Mucosa of rectum (tissue), 2 donors: ENCODE measurements around the gene HIVEP2.

Experiments used
- H3K27ac ChIP-seq, 2 donors: one replicate each; pipeline ENCODE4 v1.7.0; 2013; ENCODE audit warnings: inconsistent platforms in 2 of 2, low read depth in 2 of 2, low read length in 2 of 2
- H3K27me3 ChIP-seq, 2 donors: one replicate each; pipeline ENCODE4 v1.7.0; 2013; ENCODE audit warnings: low read length in 2 of 2; ENCODE audit not compliant: control insufficient read depth in 2 of 2, insufficient read depth in 2 of 2
- H3K36me3 ChIP-seq, 2 donors: one replicate each; pipeline ENCODE4 v1.7.0; 2013; ENCODE audit warnings: low read length in 2 of 2; ENCODE audit not compliant: control insufficient read depth in 2 of 2, insufficient read depth in 2 of 2
- H3K4me1 ChIP-seq, 2 donors: one replicate each; pipeline ENCODE4 v1.7.0; 2013; ENCODE audit warnings: low read length in 2 of 2, mild to moderate bottlenecking in 1 of 2; ENCODE audit not compliant: control insufficient read depth in 2 of 2, insufficient read depth in 2 of 2
- H3K4me3 ChIP-seq, 2 donors: one replicate each; pipeline ENCODE4 v1.7.0; 2013; ENCODE audit warnings: low read length in 2 of 2
- H3K9ac ChIP-seq, 2 donors: one replicate each; pipeline ENCODE4 v1.7.0; 2013; ENCODE audit warnings: low read length in 2 of 2, low read depth in 1 of 2, mild to moderate bottlenecking in 1 of 2
- H3K9me3 ChIP-seq, 2 donors: one replicate each; pipeline ENCODE4 v1.7.0; 2013; ENCODE audit warnings: low read length in 2 of 2; ENCODE audit not compliant: control insufficient read depth in 2 of 2
- donor health status: healthy.
- donor health status: Normal muscosa, but diverticular disease.

The HIVEP2 gene

GRCh38 chr6:142811923-142812322, 133.1 kb downstream of the HIVEP2 start:
- H3K27ac ChIP-seq = no peak overlapping the region
- H3K27me3 ChIP-seq = no peaks in the 10 kb centered on the region
- no peaks in the 10 kb centered on the region for H3K9me3 ChIP-seq

DNA sequence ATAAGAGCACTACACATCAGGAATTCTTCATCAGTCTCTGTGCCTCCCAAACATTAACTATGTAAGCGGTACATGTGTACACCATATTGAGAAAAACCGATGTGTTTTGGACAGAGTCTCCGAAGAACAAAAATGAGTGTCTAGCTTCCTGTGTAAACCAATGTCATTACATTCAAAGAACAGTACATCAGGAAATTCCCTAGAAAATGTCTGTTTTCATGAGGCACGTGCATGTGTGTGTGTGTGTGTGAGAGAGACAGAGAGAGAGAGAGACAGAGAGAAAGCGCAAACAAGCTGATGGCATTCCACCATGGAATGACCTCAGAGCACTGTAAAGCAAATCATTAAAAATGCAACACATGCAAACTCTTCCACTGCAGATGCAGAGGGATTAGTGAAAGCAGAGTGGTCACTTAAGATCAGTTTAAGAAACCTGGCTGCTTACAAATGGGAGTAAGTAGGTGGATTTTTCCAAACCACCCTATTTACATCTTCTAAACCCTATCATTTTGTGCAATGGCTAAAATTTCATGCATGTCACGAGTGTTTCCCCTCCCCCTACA, 133.9 kb downstream of the HIVEP2 start:
- H3K9me3 ChIP-seq = no peaks in the 10 kb centered on the region
- no peak overlapping the region for H3K9ac ChIP-seq
- no peaks in the 10 kb centered on the region for H3K27me3 ChIP-seq
- H3K36me3 ChIP-seq = no peaks in the 10 kb centered on the region
- H3K4me3 ChIP-seq = no peak overlapping the region
- no peaks in the 10 kb centered on the region for H3K4me1 ChIP-seq
- H3K27ac ChIP-seq = no peak overlapping the region

More at GRCh38 chr6:142811923-142812322, 133.1 kb downstream of the HIVEP2 start:
- no peaks in the 10 kb centered on the region for H3K4me1 ChIP-seq
- no peak overlapping the region for H3K9ac ChIP-seq
- H3K36me3 ChIP-seq = no peaks in the 10 kb centered on the region
- H3K4me3 ChIP-seq = no peak overlapping the region

- H3K27me3 ChIP-seq = no peaks in the 10 kb centered on the region
- H3K9me3 ChIP-seq = no peaks in the 10 kb centered on the region
- no peak overlapping the region for H3K27ac ChIP-seq
- no peak overlapping the region for H3K9ac ChIP-seq
- no peaks in the 10 kb centered on the region for H3K4me1 ChIP-seq
- H3K36me3 ChIP-seq = no peaks in the 10 kb centered on the region
- H3K4me3 ChIP-seq = no peak overlapping the region
These were observed 135.0 kb downstream of the HIVEP2 start for GRCh38 chr6:142809947-142810346.

- no peaks in the 10 kb centered on the region for H3K4me1 ChIP-seq
- H3K9ac ChIP-seq = no peak overlapping the region
These were observed 136.4 kb downstream of the HIVEP2 start for GRCh38 chr6:142808405-142809061.

DNA sequence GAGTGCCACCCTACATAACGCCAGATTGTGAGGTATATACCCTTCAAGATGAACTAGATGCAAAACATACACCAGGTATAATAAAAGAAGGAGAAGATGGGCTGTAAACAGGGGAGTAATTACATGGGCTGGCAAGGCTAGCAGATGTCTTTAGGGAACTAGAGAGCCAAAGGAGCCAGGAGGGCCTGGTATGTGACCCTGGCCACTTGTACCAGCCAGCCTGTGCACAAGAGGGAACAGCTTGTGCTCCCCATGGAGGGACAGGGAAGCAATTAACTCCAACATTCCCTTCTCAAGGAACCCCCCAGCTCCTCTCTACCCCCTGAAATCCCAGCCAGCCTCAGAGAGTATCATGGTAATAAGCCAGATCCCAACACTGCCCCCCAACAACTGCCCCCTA, 139.9 kb downstream of the HIVEP2 start:
- Histone ChIP-seq H3K27ac (no peak overlapping the region), H3K4me3 (no peak overlapping the region), H3K27me3 (no peaks in the 10 kb centered on the region), H3K36me3 (no peaks in the 10 kb centered on the region), H3K9me3 (no peaks in the 10 kb centered on the region), H3K9ac (no peak overlapping the region), H3K4me1 (no peaks in the 10 kb centered on the region)

More at GRCh38 chr6:142808405-142809061, 136.4 kb downstream of the HIVEP2 start:
- H3K9me3 ChIP-seq = no peaks in the 10 kb centered on the region
- H3K27me3 ChIP-seq = no peaks in the 10 kb centered on the region
- no peaks in the 10 kb centered on the region for H3K36me3 ChIP-seq
- H3K4me3 ChIP-seq = no peak overlapping the region
- no peak overlapping the region for H3K27ac ChIP-seq

GRCh38 chr6:142804490-142804889, 140.5 kb downstream of the HIVEP2 start:
- Histone ChIP-seq H3K27ac (no peak overlapping the region), H3K9me3 (no peaks in the 10 kb centered on the region), H3K36me3 (no peaks in the 10 kb centered on the region), H3K4me3 (no peak overlapping the region), H3K9ac (no peak overlapping the region), H3K4me1 (no peaks in the 10 kb centered on the region), H3K27me3 (no peaks in the 10 kb centered on the region)

GRCh38 chr6:142803495-142804058, 141.4 kb downstream of the HIVEP2 start:
- no peaks in the 10 kb centered on the region for H3K4me1 ChIP-seq
- H3K4me3 ChIP-seq = no peak overlapping the region
- no peaks in the 10 kb centered on the region for H3K9me3 ChIP-seq
- H3K27me3 ChIP-seq = no peaks in the 10 kb centered on the region
- no peak overlapping the region for H3K27ac ChIP-seq
- H3K36me3 ChIP-seq = no peaks in the 10 kb centered on the region
- H3K9ac ChIP-seq = no peak overlapping the region

DNA sequence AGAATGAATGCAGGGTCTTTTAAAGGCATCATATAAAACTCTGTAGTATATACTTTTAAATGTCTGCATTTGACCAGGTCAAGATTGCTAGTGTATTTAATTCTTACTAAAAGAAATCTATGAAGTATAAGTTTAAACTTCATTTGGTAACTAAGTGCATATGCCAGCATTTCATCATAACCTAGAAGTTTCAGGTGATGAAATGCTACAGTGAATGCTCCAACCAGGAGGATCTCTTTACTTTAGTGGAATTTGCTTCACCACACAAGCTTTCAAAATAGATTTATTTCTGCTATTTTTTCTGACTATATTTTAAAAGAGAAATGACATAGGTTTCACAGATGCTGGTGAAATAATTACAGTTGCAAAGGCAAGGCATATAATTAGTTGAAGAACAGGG, 141.9 kb downstream of the HIVEP2 start:
- no peaks in the 10 kb centered on the region for H3K4me1 ChIP-seq
- H3K9me3 ChIP-seq = no peaks in the 10 kb centered on the region
- H3K9ac ChIP-seq = no peak overlapping the region

DNA sequence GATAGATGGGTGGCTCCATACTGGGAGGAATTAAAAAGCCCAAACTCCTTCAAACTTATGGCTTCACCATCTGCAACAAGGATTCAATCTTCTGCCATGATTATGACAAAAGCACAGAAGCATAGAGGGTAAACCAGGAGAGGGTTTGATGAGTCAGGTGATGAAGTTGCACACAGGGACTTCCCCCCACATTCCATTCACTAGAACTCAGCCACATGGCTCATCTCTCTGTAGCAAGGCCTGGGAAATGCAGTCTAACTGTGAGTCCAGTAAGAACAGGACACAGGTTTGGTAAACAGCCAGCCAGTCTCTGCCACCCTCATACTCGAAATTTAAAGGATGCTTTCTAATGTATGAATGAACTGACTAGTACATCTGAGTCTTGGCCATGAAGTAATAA, 142.9 kb downstream of the HIVEP2 start:
- H3K4me3 ChIP-seq = no peak overlapping the region

More for the DNA sequence above, 141.9 kb downstream of the HIVEP2 start:
- Histone ChIP-seq H3K36me3 (no peaks in the 10 kb centered on the region), H3K27ac (no peak overlapping the region), H3K4me3 (no peak overlapping the region), H3K27me3 (no peaks in the 10 kb centered on the region)

DNA sequence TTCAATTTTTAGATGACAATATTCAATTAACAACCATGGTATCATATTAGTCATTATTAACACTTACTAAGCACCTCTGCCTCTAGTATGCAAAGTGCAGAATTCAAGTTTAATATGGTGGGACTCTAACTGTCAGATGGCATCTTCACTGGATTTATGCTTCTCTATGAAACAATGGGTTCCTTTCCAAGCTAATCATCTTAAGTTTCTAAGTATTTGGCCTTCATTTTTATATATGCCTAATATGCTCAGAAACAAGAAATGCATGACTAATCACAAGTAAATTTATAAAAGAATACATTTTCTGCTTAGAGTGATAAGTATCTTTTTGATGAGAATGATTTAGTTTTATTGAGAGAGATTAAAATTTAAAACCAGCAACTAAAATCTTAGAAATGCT, 144.7 kb downstream of the HIVEP2 start:
- Histone ChIP-seq H3K4me1 (no peaks in the 10 kb centered on the region), H3K27ac (no peak overlapping the region), H3K36me3 (no peaks in the 10 kb centered on the region), H3K9me3 (no peaks in the 10 kb centered on the region), H3K27me3 (no peaks in the 10 kb centered on the region), H3K9ac (no peak overlapping the region), H3K4me3 (no peak overlapping the region)

More for the DNA sequence above, 142.9 kb downstream of the HIVEP2 start:
- H3K27me3 ChIP-seq = no peaks in the 10 kb centered on the region
- no peaks in the 10 kb centered on the region for H3K36me3 ChIP-seq
- no peak overlapping the region for H3K27ac ChIP-seq
- no peaks in the 10 kb centered on the region for H3K4me1 ChIP-seq
- no peaks in the 10 kb centered on the region for H3K9me3 ChIP-seq
- no peak overlapping the region for H3K9ac ChIP-seq
